Rectal smooth muscle tissue (tissue), 1 donor: ENCODE results near the gene CLEC16A.
"Not testable (repeated sequence)": the region's sequence is repeated elsewhere in the genome, so short reads cannot be mapped to it uniquely, and the experiment has no call there.

Experiments used
- H3K27ac ChIP-seq: one replicate; pipeline ENCODE4 v1.7.0; 2013; ENCODE audit warnings: low read depth, low read length, inconsistent platforms
- H3K27me3 ChIP-seq: one replicate; pipeline ENCODE4 v1.7.0; 2013; ENCODE audit warnings: low read length; ENCODE audit not compliant: control insufficient read depth, insufficient read depth
- H3K36me3 ChIP-seq: one replicate; pipeline ENCODE4 v1.7.0; 2013; ENCODE audit warnings: low read length; ENCODE audit not compliant: control insufficient read depth, insufficient read depth
- H3K4me1 ChIP-seq: one replicate; pipeline ENCODE4 v1.7.0; 2013; ENCODE audit warnings: low read length; ENCODE audit not compliant: control insufficient read depth, insufficient read depth
- H3K4me3 ChIP-seq: one replicate; pipeline ENCODE4 v1.7.0; 2013; ENCODE audit warnings: low read length
- H3K9ac ChIP-seq: one replicate; pipeline ENCODE4 v1.7.0; 2013; ENCODE audit warnings: low read length

CLEC16A gene

DNA sequence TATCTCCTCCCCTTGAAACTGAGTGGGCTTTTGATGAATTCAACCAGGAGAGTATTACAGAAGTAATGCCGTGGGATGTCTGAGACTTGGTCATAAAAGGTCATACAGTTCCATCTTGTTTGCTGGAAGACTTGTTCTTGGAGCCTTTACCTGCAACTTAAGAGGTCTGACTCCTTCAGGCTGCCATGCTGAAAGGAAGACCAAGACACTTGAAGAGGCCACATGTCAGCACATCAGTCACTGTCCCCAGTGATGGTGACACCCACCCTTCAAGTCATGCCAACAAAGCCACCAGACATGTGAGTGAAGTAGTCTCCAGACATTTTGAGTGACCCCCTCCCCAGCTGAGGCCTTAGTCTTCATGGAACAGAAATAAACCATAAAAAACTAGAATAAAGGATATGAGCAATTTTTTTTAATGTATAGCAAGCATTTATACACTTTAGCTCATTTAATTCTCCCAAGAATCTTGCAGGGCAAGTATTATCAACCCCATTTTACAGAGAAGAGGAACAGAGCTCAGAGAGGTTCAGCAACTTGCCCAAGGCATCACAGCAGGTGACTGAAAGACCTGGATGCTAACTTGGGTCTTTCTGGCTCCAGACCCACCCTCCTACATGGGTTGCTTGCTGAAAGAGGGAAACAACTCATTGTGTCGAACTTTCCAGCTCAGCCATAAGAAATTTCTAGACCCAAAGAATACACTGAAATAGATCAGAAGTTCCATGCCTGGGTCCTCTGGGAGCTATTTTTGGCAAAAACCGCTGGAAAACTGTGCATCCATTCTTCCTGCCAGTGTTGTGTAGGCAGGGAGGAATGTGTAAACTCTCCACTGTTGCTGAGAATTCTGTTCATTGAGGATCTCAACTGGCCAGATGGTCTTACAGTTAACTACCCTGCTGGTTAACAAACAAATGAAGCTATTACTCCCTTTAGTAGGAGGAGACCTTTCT is 273.6 kb downstream of the CLEC16A start:
- no peaks in the 10 kb centered on the region for H3K36me3 ChIP-seq
- H3K27me3 ChIP-seq, result no peaks in the 10 kb centered on the region
- no peak overlapping the region for H3K4me3 ChIP-seq
- H3K27ac ChIP-seq, result no peak overlapping the region
- no peak overlapping the region for H3K9ac ChIP-seq
- H3K4me1 ChIP-seq, result no peaks in the 10 kb centered on the region

DNA sequence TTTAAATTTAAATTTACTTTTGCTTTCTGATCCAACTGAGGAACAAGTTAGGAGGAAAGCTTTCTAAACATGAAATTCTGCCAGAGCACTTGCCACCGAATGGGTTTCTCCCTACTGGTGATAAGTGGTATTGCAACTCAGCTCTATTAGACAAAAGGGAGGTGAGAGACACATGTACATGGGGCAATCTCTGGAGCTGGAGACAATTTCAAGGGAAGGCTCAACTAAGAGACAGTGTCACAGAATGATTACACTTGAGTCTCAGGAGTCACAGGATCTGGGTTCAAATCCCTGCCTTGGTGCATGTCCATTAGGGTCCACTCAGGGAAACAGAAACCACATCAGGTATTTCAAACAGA is 274.2 kb downstream of the CLEC16A start:
- Histone ChIP-seq H3K27ac (no peak overlapping the region), H3K27me3 (no peaks in the 10 kb centered on the region), H3K9ac (no peak overlapping the region), H3K4me3 (no peak overlapping the region), H3K36me3 (no peaks in the 10 kb centered on the region), H3K4me1 (no peaks in the 10 kb centered on the region)

DNA sequence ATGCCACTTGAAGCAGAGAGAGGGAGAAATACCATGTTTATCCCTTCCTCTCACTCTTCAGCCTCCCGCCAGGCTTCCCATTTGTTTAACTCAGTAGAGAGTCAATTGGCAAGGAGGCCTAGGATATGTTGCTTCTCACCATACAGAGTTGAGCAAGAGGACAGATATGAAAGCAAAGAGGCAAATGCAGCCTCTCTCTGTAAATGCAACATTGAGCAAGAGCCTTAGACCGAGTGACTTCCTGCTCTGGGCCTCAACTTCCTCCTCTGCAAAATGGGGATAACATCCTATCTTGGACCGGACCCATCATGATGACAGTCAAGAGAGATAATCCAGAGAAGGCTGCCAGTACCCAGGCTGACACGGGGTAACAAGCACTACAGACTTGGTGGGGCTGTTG is 274.8 kb downstream of the CLEC16A start:
- no peaks in the 10 kb centered on the region for H3K36me3 ChIP-seq
- H3K27me3 ChIP-seq, result no peaks in the 10 kb centered on the region
- no peak overlapping the region for H3K27ac ChIP-seq
- no peaks in the 10 kb centered on the region for H3K4me1 ChIP-seq
- H3K4me3 ChIP-seq, result no peak overlapping the region
- H3K9ac ChIP-seq, result no peak overlapping the region

DNA sequence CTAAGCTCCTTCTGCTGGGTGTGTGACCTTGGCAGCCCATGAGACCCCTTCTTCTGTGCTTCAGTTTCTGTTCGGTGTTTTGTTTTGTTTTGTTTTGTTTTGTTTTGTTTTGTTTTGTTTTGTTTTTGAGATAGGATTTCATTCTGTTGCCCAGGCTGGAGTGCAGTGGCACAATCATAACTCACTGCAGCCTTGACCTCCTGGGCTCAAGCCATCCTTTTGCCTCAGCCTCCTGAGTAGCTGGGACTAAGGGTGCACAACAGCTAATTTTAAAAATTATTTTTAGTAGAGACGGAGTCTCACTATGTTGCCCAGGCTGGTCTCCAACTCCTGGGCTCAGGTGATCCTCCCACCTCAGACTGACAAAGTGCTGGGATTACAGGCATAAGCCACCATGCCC is 276.1 kb downstream of the CLEC16A start:
- H3K27ac ChIP-seq, H3K9ac ChIP-seq, H3K27me3 ChIP-seq, H3K4me3 ChIP-seq, H3K36me3 ChIP-seq, H3K4me1 ChIP-seq: not testable (repeated sequence)

DNA sequence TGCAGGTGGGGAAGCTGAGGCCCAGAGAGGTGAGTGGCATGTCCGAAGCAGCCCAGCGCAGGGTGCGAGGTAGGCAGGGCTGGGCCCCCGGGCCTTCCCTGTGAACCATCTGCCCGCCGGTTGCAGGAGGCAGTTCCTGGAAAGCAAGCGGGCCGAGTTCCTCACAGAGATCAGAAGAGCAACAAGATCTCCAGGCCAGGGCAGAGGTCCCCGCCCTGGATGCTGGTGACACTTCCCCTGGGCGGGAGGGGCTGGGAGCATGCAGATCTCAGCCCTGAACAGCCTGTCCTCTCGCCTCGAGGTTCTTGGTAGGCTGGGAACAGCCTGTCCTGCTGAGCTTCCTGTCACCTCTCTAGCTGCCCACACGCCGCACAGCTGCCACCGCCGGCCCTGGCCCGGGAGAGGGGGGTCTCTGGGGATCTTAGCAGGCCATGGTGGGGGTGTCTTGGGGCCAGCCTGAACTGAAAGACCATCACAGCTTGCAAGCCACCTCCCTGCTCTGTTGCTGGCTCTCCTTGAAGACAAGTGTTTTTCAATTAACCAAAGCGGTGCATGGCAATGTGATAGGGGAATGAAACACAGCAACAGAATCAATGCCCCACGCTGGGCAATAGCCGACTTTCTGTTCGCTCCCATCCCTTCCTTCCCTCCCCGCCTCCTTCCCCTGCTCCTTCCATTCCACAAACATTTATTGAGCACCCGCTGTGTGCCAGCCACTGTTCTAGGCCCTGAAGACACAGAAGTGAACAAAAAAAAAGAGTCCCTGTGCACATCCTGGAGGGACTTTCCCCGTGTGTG is 279.9 kb downstream of the CLEC16A start:
- Histone ChIP-seq H3K27me3 (no peaks in the 10 kb centered on the region), H3K27ac (no peak overlapping the region), H3K4me3 (no peak overlapping the region), H3K36me3 (no peaks in the 10 kb centered on the region), H3K9ac (no peak overlapping the region), H3K4me1 (peaks cover 2% of the 10 kb centered on the region)

DNA sequence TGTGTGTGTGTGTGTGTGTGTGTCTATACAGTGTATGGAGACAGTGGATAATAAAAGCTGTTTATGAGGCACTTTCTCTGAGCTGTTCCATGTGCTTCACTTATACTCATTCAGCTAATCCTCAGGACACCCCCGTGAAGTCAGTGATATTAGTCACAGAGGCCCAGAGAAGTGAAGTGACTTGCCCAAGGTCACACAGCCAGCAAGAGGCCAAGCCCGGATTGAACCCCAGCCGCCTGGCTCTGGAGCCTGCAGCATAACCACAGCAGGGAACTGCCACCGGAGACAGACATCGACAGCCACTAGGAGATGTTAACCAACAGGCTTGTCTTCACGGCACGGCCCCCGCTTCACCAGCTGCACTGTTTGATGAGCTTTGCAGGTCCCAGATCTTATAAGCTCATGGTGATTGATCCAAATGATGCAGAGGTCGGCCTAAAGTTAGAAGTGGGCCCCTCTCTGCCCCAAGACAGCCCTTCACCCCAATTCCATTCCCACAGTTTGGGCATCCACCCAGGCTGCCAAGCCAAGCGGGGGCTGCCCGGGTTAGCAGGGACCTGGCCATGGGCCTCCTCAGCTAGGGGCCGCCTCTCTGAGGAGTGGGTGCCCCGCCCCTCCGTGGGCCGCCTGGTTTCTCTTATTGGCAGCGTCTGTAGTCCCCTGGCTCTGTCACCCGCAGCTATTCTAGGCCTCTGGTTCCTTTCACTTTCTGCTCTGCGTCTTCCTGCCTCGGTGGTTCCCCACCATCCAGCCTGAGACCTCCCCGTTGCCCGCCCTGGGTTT is 280.7 kb downstream of the CLEC16A start:
- H3K4me3 ChIP-seq, result peak overlapping the region; percentile 45
- no peaks in the 10 kb centered on the region for H3K36me3 ChIP-seq
- no peak overlapping the region for H3K9ac ChIP-seq
- no peak overlapping the region for H3K27ac ChIP-seq
- H3K4me1 ChIP-seq, result peaks cover 2% of the 10 kb centered on the region
- H3K27me3 ChIP-seq, result no peaks in the 10 kb centered on the region

DNA sequence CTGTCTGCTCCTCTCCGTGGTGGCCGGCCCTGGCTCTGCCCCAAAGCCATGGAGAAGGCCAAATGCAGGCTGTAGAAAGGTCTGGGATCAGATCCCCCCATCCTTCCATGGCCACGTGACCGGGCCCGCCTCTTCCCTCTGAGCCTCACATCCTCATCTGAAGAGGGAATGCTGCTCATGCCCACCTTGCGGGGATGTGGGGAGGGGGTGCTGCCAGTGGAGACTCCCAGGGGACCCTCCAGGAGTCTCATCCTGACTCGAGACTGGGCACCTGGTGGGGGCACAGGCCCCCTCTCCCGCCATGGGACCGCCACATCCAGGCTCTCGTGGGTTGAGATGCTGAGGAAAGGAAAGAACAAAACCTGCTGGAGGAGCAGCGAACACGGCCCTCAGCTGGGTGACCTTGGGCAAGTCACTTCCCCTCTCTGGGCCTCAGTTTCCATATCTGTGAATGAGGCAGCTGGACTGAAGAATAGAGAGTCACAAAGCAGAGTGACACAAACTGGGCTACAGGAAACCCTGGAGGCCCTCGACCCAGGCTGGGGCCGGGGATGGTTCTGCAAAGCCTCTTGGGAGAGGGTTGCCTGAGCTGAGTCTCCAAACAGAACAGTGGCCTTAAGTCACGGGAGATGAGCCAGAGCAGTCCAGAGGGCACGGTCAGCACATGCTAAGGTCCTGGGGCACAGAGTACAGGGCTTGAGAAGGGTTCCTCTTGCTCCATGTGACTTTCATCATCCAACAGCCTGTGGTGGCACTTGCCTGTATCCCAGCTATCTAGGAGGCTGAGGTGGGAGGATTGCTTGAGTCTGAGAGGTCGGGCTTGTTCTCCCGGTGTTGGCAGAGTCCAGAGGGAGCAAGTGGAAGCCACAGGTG is 281.5 kb downstream of the CLEC16A start:
- Histone ChIP-seq H3K4me3 (peak overlapping the region; percentile 45), H3K27ac (no peak overlapping the region), H3K27me3 (no peaks in the 10 kb centered on the region), H3K4me1 (peaks cover 2% of the 10 kb centered on the region), H3K36me3 (no peaks in the 10 kb centered on the region), H3K9ac (no peak overlapping the region)

DNA sequence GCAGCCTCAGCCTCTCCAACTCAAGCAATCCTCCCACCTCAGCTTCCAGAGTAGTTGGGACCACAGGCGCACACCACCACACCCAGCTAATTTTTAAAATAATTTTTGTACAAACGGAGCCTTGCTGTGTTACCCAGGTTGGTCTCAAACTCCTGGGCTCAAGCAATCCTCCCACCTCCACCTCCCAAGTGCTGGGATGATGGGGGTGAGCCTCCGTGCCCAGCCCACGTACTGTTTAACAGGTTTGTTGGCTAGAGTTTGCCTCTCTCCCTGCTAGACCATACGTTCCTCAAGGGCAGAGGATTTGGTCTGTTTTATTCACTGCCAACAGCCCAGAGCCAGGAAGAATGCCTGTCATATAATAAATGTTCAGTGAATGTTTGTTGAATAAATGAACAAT is 285.1 kb downstream of the CLEC16A start:
- Histone ChIP-seq H3K4me3 (no peak overlapping the region), H3K27ac (no peak overlapping the region)

DNA sequence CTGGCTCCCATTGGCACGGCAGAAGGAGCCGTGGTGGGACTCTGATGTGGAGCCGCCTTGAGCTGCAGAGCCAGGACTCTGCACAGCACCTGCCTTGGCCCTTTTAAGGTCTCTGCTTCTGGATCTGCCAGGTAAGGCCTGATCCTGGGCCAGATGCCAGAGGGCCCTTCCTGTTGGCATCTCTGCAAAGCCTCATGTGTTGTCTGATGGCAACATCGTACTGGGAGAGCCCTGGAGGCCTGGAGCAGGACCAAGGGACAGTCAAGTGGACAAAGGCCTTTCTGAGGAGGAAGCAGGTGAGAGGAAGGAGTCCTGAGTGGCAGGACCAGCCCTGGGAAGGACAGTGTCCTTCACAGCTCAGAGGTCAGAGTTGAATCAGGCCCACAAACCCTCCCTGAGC is 285.5 kb downstream of the CLEC16A start:
- H3K36me3 ChIP-seq, result no peaks in the 10 kb centered on the region
- no peak overlapping the region for H3K27ac ChIP-seq
- H3K4me3 ChIP-seq, result no peak overlapping the region
- H3K9ac ChIP-seq, result no peak overlapping the region
- H3K27me3 ChIP-seq, result no peaks in the 10 kb centered on the region
- H3K4me1 ChIP-seq, result peaks cover 2% of the 10 kb centered on the region

More for the DNA sequence above, 285.1 kb downstream of the CLEC16A start:
- Histone ChIP-seq H3K36me3 (no peaks in the 10 kb centered on the region), H3K9ac (no peak overlapping the region), H3K4me1 (peaks cover 2% of the 10 kb centered on the region), H3K27me3 (no peaks in the 10 kb centered on the region)

DNA sequence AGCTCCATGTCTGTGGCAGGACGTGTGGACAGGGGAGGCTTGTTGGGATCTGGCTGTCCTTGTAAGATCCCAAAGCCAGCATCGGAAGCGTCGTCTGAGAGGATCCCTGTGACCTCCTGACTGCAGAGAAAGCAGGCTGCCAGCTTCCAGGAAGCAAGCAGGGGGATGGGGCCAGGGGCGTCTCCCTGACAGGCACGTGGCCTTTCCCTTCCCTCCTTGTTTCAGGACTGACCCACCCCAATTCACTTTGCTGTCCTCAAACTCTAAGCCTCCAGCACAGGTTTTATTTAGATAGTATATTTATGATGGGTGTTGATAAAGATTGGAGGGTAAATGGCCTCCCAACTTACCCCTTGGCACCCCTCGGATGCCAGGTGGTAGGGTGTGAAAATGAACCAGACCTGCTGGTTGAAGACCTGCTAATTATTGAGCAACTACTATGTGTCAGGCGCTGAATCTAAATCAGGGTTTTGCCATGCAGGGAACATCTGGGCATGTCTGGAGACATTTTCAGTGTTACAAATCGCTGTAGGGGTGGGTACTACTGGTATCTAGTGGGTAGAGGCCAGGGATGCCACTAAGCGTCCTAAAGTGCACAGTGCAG is 287.1 kb downstream of the CLEC16A start:
- Histone ChIP-seq H3K9ac (no peak overlapping the region), H3K4me3 (no peak overlapping the region), H3K27ac (no peak overlapping the region), H3K4me1 (no peaks in the 10 kb centered on the region), H3K27me3 (no peaks in the 10 kb centered on the region), H3K36me3 (no peaks in the 10 kb centered on the region)
